DMS 273 treated with DMSO at 0.1 percent for 48 hours (cell line): ENCODE data around the gene ADPRHL1.
"Not testable (repeated sequence)": the region's sequence is repeated elsewhere in the genome, so short reads cannot be mapped to it uniquely, and the experiment has no call there.

Source experiments
- DNase-seq: peaks from one replicate; lab custom pipeline; 2025; lab: John Stamatoyannopoulos, UW

ADPRHL1 gene

GRCh38 chr13:113477724-113478123, 24.4 kb upstream of the ADPRHL1 start:
- DNase-seq = no peak

- no peak for DNase-seq
These were observed 23.5 kb upstream of the ADPRHL1 start for GRCh38 chr13:113476811-113477210.

GRCh38 chr13:113475911-113476310, 22.6 kb upstream of the ADPRHL1 start:
- DNase-seq = no peak

GRCh38 chr13:113475280-113475679, 22.0 kb upstream of the ADPRHL1 start:
- no peak for DNase-seq

GRCh38 chr13:113474179-113474578, 20.9 kb upstream of the ADPRHL1 start:
- no peak for DNase-seq

GRCh38 chr13:113472355-113473025, 19.2 kb upstream of the ADPRHL1 start:
- DNase-seq = no peak

- DNase-seq = no peak
These were observed 18.6 kb upstream of the ADPRHL1 start for GRCh38 chr13:113471844-113472243.

GRCh38 chr13:113470635-113471163, 17.4 kb upstream of the ADPRHL1 start:
- not testable (repeated sequence) for DNase-seq

GRCh38 chr13:113470073-113470472, 16.8 kb upstream of the ADPRHL1 start:
- no peak for DNase-seq

- DNase-seq = no peak
These were observed 16.3 kb upstream of the ADPRHL1 start for GRCh38 chr13:113469582-113469981.

- no peak for DNase-seq
These were observed 15.3 kb upstream of the ADPRHL1 start for GRCh38 chr13:113468472-113469201.

GRCh38 chr13:113468029-113468428, 14.7 kb upstream of the ADPRHL1 start:
- DNase-seq = no peak

GRCh38 chr13:113466383-113466782, 13.1 kb upstream of the ADPRHL1 start:
- DNase-seq = no peak

- DNase-seq = no peak
These were observed 12.0 kb upstream of the ADPRHL1 start for GRCh38 chr13:113465300-113465699.

GRCh38 chr13:113464476-113464875, 11.2 kb upstream of the ADPRHL1 start:
- no peak for DNase-seq

GRCh38 chr13:113461022-113461751, 7.9 kb upstream of the ADPRHL1 start:
- DNase-seq = no peak

GRCh38 chr13:113460599-113460998, 7.3 kb upstream of the ADPRHL1 start:
- DNase-seq = no peak

- no peak for DNase-seq
These were observed 6.8 kb upstream of the ADPRHL1 start for GRCh38 chr13:113460064-113460555.

GRCh38 chr13:113458253-113459065, 5.2 kb upstream of the ADPRHL1 start:
- DNase-seq = no peak

GRCh38 chr13:113457510-113457909, 4.2 kb upstream of the ADPRHL1 start:
- DNase-seq = no peak

GRCh38 chr13:113456116-113456702, 2.9 kb upstream of the ADPRHL1 start:
- DNase-seq = no peak
